HG03575 (cell line): ENCODE results near the gene ALPP.
"Not testable (repeated sequence)": the region's sequence is repeated elsewhere in the genome, so short reads cannot be mapped to it uniquely, and the experiment has no call there.

ENCODE experiments used
- ATAC-seq: cut with Tn5 transposase; IDR thresholded peaks from one replicate; pipeline ENCODE4 v1.9.1; 2021; ENCODE audit not compliant: unreplicated experiment, insufficient number of reproducible peaks, low FRiP score; ENCODE audit errors: extremely low read depth

ALPP gene

GRCh38 chr2:232378735-232379151 lies at the start of gene ALPP:
TSS of gene ALPP (plus strand) at chr2:232378751. CDS start at chr2:232378803, 52 bp downstream.
- ATAC-seq, result not testable (repeated sequence)

DNA sequence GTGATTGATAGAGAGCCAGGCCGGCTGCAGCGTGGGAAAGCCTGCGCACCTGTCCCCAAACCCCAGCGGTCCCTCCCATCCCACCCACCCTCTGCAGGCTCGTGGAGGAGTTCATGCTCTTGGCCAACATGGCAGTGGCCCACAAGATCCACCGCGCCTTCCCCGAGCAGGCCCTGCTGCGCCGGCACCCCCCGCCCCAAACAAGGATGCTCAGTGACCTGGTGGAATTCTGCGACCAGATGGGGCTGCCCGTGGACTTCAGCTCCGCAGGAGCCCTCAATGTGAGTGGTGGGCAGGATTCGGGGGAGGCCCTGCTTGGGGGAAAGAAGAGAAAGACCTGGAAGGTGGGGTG lies 48.9 kb upstream of the ALPP start:
- ATAC-seq, result no peak

- ATAC-seq, result no peak
These were observed 48.2 kb upstream of the ALPP start for GRCh38 chr2:232330068-232330999.

DNA sequence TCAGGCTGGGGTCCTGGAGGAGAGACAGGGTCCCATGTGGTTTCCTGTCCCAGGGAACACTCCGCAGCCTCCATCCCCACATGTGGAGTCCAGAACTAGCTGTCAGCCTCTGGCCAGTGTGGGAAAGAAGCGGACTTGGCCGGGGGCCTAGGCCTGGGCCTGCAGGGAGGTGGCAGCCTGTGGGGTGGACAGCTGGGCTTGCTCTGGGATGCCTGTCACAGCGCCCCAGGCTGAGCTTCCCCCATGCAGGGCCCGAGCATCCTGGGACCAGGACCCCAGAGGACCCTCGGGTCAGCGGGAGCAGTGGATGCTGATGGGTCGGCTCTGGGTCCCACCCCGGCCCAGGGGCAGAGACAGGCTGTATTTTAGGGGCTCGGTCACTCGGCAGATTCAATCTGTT lies 47.5 kb upstream of the ALPP start:
- not testable (repeated sequence) for ATAC-seq

- ATAC-seq, result not testable (repeated sequence)
These were observed 46.9 kb upstream of the ALPP start for GRCh38 chr2:232331641-232332040.

GRCh38 chr2:232332244-232332939 lies 46.2 kb upstream of the ALPP start:
- not testable (repeated sequence) for ATAC-seq

- no peak for ATAC-seq
These were observed 45.7 kb upstream of the ALPP start for GRCh38 chr2:232332940-232333259.

GRCh38 chr2:232333361-232334135 lies 45.0 kb upstream of the ALPP start:
- no peak for ATAC-seq

DNA sequence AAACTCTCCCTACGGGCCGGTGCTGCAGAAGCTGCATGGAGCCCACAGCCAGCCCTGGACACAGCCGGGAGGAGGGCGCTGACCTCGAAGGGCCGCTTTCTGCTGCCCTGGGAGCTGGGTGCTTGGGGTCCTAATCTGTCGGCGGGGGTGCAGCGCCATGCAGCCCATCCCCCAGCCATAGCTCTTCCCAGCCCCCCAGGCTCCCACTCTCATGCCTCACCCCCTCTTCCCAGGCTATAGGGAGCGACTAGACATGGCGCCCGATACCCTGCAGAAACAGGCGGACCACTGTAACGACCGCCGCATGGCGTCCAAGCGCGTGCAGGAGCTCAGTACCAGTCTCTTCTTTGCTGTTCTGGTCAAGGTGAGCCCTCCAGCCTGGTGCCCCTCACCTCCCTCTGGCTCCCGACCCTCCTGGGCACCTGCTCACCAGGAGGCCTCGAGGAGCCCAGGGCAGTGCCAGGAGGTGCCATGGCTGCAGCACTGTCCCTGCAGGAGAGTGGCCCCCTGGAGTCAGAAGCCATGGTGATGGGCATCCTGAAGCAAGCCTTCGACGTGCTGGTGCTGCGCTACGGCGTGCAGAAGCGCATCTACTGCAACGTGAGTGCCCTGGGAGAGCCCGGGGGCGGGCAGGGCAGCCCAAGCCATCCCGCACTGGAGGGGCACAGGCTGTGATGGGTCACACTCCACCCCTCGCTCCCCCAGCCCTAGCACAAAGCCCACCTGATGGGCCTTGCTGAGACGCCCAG lies 44.2 kb upstream of the ALPP start:
- not testable (repeated sequence) for ATAC-seq

- not testable (repeated sequence) for ATAC-seq
These were observed 43.7 kb upstream of the ALPP start for GRCh38 chr2:232334885-232335205.

- ATAC-seq, result not testable (repeated sequence)
These were observed 43.2 kb upstream of the ALPP start for GRCh38 chr2:232335206-232335858.

GRCh38 chr2:232335859-232336215 lies 42.7 kb upstream of the ALPP start:
- no peak for ATAC-seq

- ATAC-seq, result no peak
These were observed 42.3 kb upstream of the ALPP start for GRCh38 chr2:232336241-232336736.

- ATAC-seq, result no peak
These were observed 41.4 kb upstream of the ALPP start for GRCh38 chr2:232336981-232337720.

- not testable (repeated sequence) for ATAC-seq
These were observed 40.3 kb upstream of the ALPP start for GRCh38 chr2:232338094-232338758.

GRCh38 chr2:232338759-232339106 lies 39.8 kb upstream of the ALPP start:
- no peak for ATAC-seq
